GM13977 (cell line): ENCODE data around the gene SEC11A.

ENCODE experiments used
- DNase-seq: peaks from one replicate; pipeline ENCODE4 v3.0.0; 2012; ENCODE audit warnings: low spot score
- CTCF ChIP-seq: IDR thresholded peaks from 2 replicates; pipeline ENCODE4 v1.5.1; 2012; ENCODE audit warnings: mild to moderate bottlenecking, control low read depth; ENCODE audit not compliant: insufficient read depth; ENCODE audit errors: extremely low read depth, missing control alignments
- in situ Hi-C: fragments of 300-500 bp; cut with MboI; formaldehyde crosslinking; loops from one replicate; pipeline ENCODE4 v1.12.0; 2022; ENCODE audit warnings: low sequenced_read_pairs, low pct_unique_long_range_greater_than_20kb, mixed read lengths, inconsistent platforms; ENCODE audit not compliant: unreplicated experiment

Gene SEC11A

GRCh38 chr15:84654689-84655453 lies 61.1 kb downstream of the SEC11A start:
- in situ Hi-C loops = no loop called here

GRCh38 chr15:84653910-84654688 lies 61.8 kb downstream of the SEC11A start, which contains the start of gene WDR73:
Gene WDR73, minus strand, starts transcription at chr15:84654283. Its CDS starts 9 bp downstream, at chr15:84654274.
- no peak for TF ChIP-seq CTCF

More at GRCh38 chr15:84654689-84655453, 61.1 kb downstream of the SEC11A start:
- peak; percentile 75 for DNase-seq
- peak; percentile 77 for TF ChIP-seq CTCF

GRCh38 chr15:84653584-84653909 lies 62.4 kb downstream of the SEC11A start:
- TF ChIP-seq CTCF = no peak
- no peak for DNase-seq
- in situ Hi-C loops = no loop called here

More at GRCh38 chr15:84653910-84654688, 61.8 kb downstream of the SEC11A start, which contains the start of gene WDR73:
- DNase-seq = peak; percentile 94
- in situ Hi-C loops = no loop called here

GRCh38 chr15:84649706-84650105 lies 66.2 kb downstream of the SEC11A start:
- no peak for DNase-seq
- in situ Hi-C loops = no loop called here
- TF ChIP-seq CTCF = no peak

- DNase-seq = no peak
- no peak for TF ChIP-seq CTCF
- in situ Hi-C loops = no loop called here
These were observed 67.4 kb downstream of the SEC11A start for GRCh38 chr15:84648539-84648938.

GRCh38 chr15:84647726-84648125 lies 68.2 kb downstream of the SEC11A start:
- TF ChIP-seq CTCF = no peak
- in situ Hi-C loops = no loop called here
- no peak for DNase-seq
